Ishikawa (cell line): ENCODE data around the gene RGS7.

ENCODE experiments used
- CEBPB ChIP-seq: IDR thresholded peaks from 2 replicates; pipeline ENCODE4 v1.6.1; 2012
- CREB1 ChIP-seq: IDR thresholded peaks from 2 replicates; pipeline ENCODE4 v1.6.1; 2012; ENCODE audit warnings: low read depth
- EGR1 ChIP-seq: IDR thresholded peaks from 2 replicates; pipeline ENCODE4 v1.6.1; 2012
- EP300 ChIP-seq: IDR thresholded peaks from 2 replicates; pipeline ENCODE4 v1.6.1; 2012; ENCODE audit warnings: borderline replicate concordance
- FOXM1 ChIP-seq: IDR thresholded peaks from 2 replicates; pipeline ENCODE4 v1.6.1; 2012; ENCODE audit warnings: low read depth, borderline replicate concordance
- MAX ChIP-seq: IDR thresholded peaks from 2 replicates; pipeline ENCODE4 v1.6.1; 2012
- NFIC ChIP-seq: IDR thresholded peaks from 2 replicates; pipeline ENCODE4 v1.6.1; 2012
- RAD21 ChIP-seq: IDR thresholded peaks from 2 replicates; pipeline ENCODE4 v1.6.1; 2012; ENCODE audit warnings: low read depth
- REST ChIP-seq: IDR thresholded peaks from 2 replicates; pipeline ENCODE4 v1.6.1; 2012; ENCODE audit warnings: low read depth, mild to moderate bottlenecking
- TAF1 ChIP-seq: IDR thresholded peaks from 2 replicates; pipeline ENCODE4 v1.6.1; 2012; ENCODE audit warnings: low read depth, mild to moderate bottlenecking
- TCF12 ChIP-seq: IDR thresholded peaks from 2 replicates; pipeline ENCODE4 v1.6.1; 2012; ENCODE audit warnings: low read depth
- TEAD4 ChIP-seq: IDR thresholded peaks from 2 replicates; pipeline ENCODE4 v1.6.1; 2012
- USF1 ChIP-seq: IDR thresholded peaks from 2 replicates; pipeline ENCODE4 v1.6.1; 2012
- YY1 ChIP-seq: IDR thresholded peaks from 2 replicates; pipeline ENCODE4 v1.6.1; 2012; ENCODE audit warnings: low read depth
- ZBTB7A ChIP-seq: IDR thresholded peaks from 2 replicates; pipeline ENCODE4 v1.6.1; 2012; ENCODE audit warnings: low read depth

Gene RGS7

GRCh38 chr1:240792915-240793529 is 564.0 kb downstream of the RGS7 start:
- TF ChIP-seq CEBPB (no peak), EP300 (no peak), TAF1 (no peak), MAX (no peak), TCF12 (no peak), RAD21 (no peak), EGR1 (no peak), TEAD4 (no peak), NFIC (no peak), YY1 (no peak), CREB1 (no peak), USF1 (no peak), REST (no peak)

- TF ChIP-seq USF1 (no peak), FOXM1 (no peak), ZBTB7A (no peak), TAF1 (no peak), EP300 (no peak), REST (no peak), NFIC (no peak), EGR1 (no peak), TCF12 (no peak)
Observed at GRCh38 chr1:240790856-240791255, 566.1 kb downstream of the RGS7 start.

GRCh38 chr1:240786880-240787279 is 570.1 kb downstream of the RGS7 start:
- no peak for TF ChIP-seq RAD21
- TF ChIP-seq REST = no peak
- no peak for TF ChIP-seq TAF1
- TF ChIP-seq EP300 = no peak
- TF ChIP-seq FOXM1 = no peak
- no peak for TF ChIP-seq ZBTB7A
- no peak for TF ChIP-seq TEAD4

GRCh38 chr1:240784776-240785175 is 572.2 kb downstream of the RGS7 start:
- TF ChIP-seq CREB1 = no peak
- no peak for TF ChIP-seq FOXM1
- TF ChIP-seq TEAD4 = no peak
- no peak for TF ChIP-seq YY1
- no peak for TF ChIP-seq USF1
- TF ChIP-seq EP300 = no peak
- no peak for TF ChIP-seq RAD21
- TF ChIP-seq REST = no peak
